MCF 10A (cell line): ENCODE results near the gene GALNT13. TPM values are rescaled to one million over a fixed set of nuclear protein-coding genes. Genes with fewer than 3 reads are reported as not detected.

Experiments
- BruUV-seq: library from RNA; stranded (reverse); fragments of 400-500 nt; replicated peaks from 2 replicates; lab custom pipeline; 2021; lab: Mats Ljungman, UMichigan
- CTCF ChIA-PET: fragments of 300-600 bp; sonication (Branson Sonifier 250); formaldehyde crosslinking; extraction: SDS; loops from one replicate; lab custom pipeline; 2021; ENCODE audit warnings: antibody characterized with exemption, inconsistent platforms; lab: Yijun Ruan, JAX
- POLR2A ChIA-PET: fragments of 300-600, 350-650 bp; sonication (Branson Sonifier 250); formaldehyde crosslinking; extraction: SDS; loops from one replicate; lab custom pipeline; 2020; ENCODE audit warnings: antibody characterized with exemption, inconsistent platforms; lab: Yijun Ruan, JAX
- DNase-seq: peaks from one replicate; pipeline ENCODE4 v3.0.0-alpha.2; 2018; ENCODE audit not compliant: unreplicated experiment
- H3K27ac Mint-ChIP-seq: one replicate; pipeline ENCODE4 v1.8.0; 2022; ENCODE audit warnings: mild to moderate bottlenecking, low read depth, mixed read lengths; ENCODE audit not compliant: unreplicated experiment
- H3K27me3 Mint-ChIP-seq: one replicate; pipeline ENCODE4 v1.8.0; 2022; ENCODE audit warnings: mixed read lengths; ENCODE audit not compliant: insufficient read depth, unreplicated experiment
- H3K36me3 Mint-ChIP-seq: one replicate; pipeline ENCODE4 v1.8.0; 2022; ENCODE audit warnings: mild to moderate bottlenecking, moderate library complexity, mixed read lengths; ENCODE audit not compliant: insufficient read depth, unreplicated experiment
- H3K4me1 Mint-ChIP-seq: one replicate; pipeline ENCODE4 v1.8.0; 2022; ENCODE audit warnings: mixed read lengths; ENCODE audit not compliant: insufficient read depth, unreplicated experiment
- H3K4me3 Mint-ChIP-seq: one replicate; pipeline ENCODE4 v1.8.0; 2022; ENCODE audit warnings: mild to moderate bottlenecking, moderate library complexity, mixed read lengths; ENCODE audit not compliant: unreplicated experiment
- H3K9me3 Mint-ChIP-seq: one replicate; pipeline ENCODE4 v1.8.0; 2022; ENCODE audit warnings: mixed read lengths; ENCODE audit not compliant: unreplicated experiment
- CTCF ChIP-seq: fragments of 200-600 bp; IDR thresholded peaks from one replicate; pipeline ENCODE4 v1.8.0; 2022; ENCODE audit warnings: antibody characterized with exemption, mild to moderate bottlenecking; ENCODE audit not compliant: unreplicated experiment
- intact Hi-C: fragments of 100-400 bp; cut with micrococcal nuclease; formaldehyde crosslinking; loops from 2 replicates; pipeline ENCODE4 v1.14.1; 2022
- total RNA-seq: library from RNA; stranded (reverse); gene quantifications from 2 replicates; pipeline ENCODE4 v1.2.3, GENCODE V29; 2022

GALNT13 gene
- total RNA-seq, 1 experiment from 2014 or later: 0.54 TPM

DNA sequence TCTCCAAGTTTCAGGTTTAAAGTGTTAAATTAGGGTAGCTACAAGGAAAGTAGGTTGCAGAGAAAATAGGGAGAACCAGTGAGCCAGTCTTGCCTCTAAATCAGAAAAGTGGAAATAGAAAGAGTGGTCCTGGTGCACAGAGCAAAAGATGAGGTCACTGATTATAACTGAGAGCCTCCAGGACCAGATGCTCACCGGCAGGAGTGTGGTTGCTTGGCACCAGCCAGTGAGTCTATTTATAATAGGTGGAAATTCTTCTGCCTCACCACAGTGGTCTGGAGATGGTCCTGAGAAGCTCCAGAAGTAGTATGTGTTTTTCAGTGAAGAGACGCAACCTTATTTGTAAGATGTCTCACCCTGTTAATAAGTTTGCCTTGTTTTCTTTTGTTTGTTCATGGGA is 452.9 kb downstream of the GALNT13 start:
- H3K4me1 Mint-ChIP-seq: no peaks in the 10 kb centered on the region
- no peaks in the 10 kb centered on the region for H3K9me3 Mint-ChIP-seq
- no peaks in the 10 kb centered on the region for H3K27me3 Mint-ChIP-seq
- POLR2A ChIA-PET: no interaction called here
- intact Hi-C loops: no loop called here
- H3K36me3 Mint-ChIP-seq: no peaks in the 10 kb centered on the region
- no peak for TF ChIP-seq CTCF
- no peak overlapping the region for H3K4me3 Mint-ChIP-seq
- H3K27ac Mint-ChIP-seq: no peak overlapping the region
- CTCF ChIA-PET: no interaction called here
- no peak for DNase-seq
- BruUV-seq: no TSS peak

- no peaks in the 10 kb centered on the region for H3K9me3 Mint-ChIP-seq
- ChIA-PET POLR2A (no interaction called here), CTCF (no interaction called here)
- no peak overlapping the region for H3K4me3 Mint-ChIP-seq
- H3K4me1 Mint-ChIP-seq: no peaks in the 10 kb centered on the region
- intact Hi-C loops: no loop called here
- no TSS peak for BruUV-seq
- peaks cover 10% of the 10 kb centered on the region for H3K27me3 Mint-ChIP-seq
- no peaks in the 10 kb centered on the region for H3K36me3 Mint-ChIP-seq
- no peak for TF ChIP-seq CTCF
- DNase-seq: no peak
- no peak overlapping the region for H3K27ac Mint-ChIP-seq
These were observed 457.8 kb downstream of the GALNT13 start for GRCh38 chr2:154329510-154329909.

- CTCF ChIA-PET: interaction anchor here (0.5 to 0.8 kb wide), 3 partner anchors 11 to 933 kb away, joined by 3 to 4 read pairs (median 3); no protein-coding TSS in a partner anchor
These were observed 460.1 kb downstream of the GALNT13 start for GRCh38 chr2:154331784-154332183.

GRCh38 chr2:154336201-154336600 is 464.5 kb downstream of the GALNT13 start:
- Mint-ChIP-seq H3K4me1 (no peaks in the 10 kb centered on the region), H3K4me3 (no peak overlapping the region), H3K36me3 (peaks cover 4% of the 10 kb centered on the region), H3K27me3 (peaks cover 19% of the 10 kb centered on the region), H3K27ac (no peak overlapping the region), H3K9me3 (no peaks in the 10 kb centered on the region)
- BruUV-seq: no TSS peak
- ChIA-PET POLR2A (no interaction called here), CTCF (interaction anchor here (0.6 kb wide), 1 partner anchor 44 kb away, joined by 4 read pairs; no protein-coding TSS in a partner anchor)
- no peak for TF ChIP-seq CTCF
- DNase-seq: no peak
- intact Hi-C loops: no loop called here

More at GRCh38 chr2:154331784-154332183, 460.1 kb downstream of the GALNT13 start:
- peaks cover 19% of the 10 kb centered on the region for H3K27me3 Mint-ChIP-seq
- no TSS peak for BruUV-seq
- no peaks in the 10 kb centered on the region for H3K9me3 Mint-ChIP-seq
- POLR2A ChIA-PET: no interaction called here
- H3K4me3 Mint-ChIP-seq: no peak overlapping the region
- H3K27ac Mint-ChIP-seq: no peak overlapping the region
- no peak for TF ChIP-seq CTCF
- intact Hi-C loops: no loop called here
- H3K4me1 Mint-ChIP-seq: no peaks in the 10 kb centered on the region
- no peaks in the 10 kb centered on the region for H3K36me3 Mint-ChIP-seq
- no peak for DNase-seq
